Testis (tissue), 2 donors: ENCODE measurements around the gene IL17REL.

Source experiments
- POLR2A ChIP-seq: fragments of 450-650 bp; IDR thresholded peaks from one replicate; pipeline ENCODE4 v1.6.1; 2017; ENCODE audit warnings: antibody characterized with exemption, mild to moderate bottlenecking, moderate library complexity
- TF ChIP-seq, protein P1 (sequence below), 3 experiments: fragments of 450-650 bp in 2 of 3; fragments of 200-600 bp in 1 of 3; sonication (generic) in 1 of 3; IDR thresholded peaks; one replicate each; pipeline ENCODE4 v1.5.1; 2016 to 2019; ENCODE audit warnings: antibody characterized with exemption in 3 of 3, mild to moderate bottlenecking in 2 of 3, moderate library complexity in 1 of 3

DNA sequence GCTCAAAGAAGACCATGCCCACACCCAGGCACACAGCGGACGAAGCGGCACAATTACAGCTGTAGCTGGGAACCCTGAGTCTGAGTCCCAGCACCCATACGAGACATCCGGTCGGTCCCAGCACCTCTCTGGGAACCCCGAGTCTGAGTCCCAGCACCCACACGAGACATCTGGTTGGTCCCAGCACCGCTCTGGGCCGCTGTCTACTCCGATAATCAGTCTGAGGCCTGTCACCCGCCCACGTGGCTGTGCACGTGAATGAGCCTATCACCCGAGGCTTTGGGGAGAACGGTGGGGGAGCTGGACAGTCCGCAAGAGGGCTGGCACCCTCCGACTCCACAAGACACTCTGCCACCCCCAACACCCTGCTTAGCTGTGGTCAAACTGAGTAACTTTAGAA is 39.4 kb upstream of the IL17REL start:
- TF ChIP-seq POLR2A = no peak
- TF ChIP-seq, protein P1, sequence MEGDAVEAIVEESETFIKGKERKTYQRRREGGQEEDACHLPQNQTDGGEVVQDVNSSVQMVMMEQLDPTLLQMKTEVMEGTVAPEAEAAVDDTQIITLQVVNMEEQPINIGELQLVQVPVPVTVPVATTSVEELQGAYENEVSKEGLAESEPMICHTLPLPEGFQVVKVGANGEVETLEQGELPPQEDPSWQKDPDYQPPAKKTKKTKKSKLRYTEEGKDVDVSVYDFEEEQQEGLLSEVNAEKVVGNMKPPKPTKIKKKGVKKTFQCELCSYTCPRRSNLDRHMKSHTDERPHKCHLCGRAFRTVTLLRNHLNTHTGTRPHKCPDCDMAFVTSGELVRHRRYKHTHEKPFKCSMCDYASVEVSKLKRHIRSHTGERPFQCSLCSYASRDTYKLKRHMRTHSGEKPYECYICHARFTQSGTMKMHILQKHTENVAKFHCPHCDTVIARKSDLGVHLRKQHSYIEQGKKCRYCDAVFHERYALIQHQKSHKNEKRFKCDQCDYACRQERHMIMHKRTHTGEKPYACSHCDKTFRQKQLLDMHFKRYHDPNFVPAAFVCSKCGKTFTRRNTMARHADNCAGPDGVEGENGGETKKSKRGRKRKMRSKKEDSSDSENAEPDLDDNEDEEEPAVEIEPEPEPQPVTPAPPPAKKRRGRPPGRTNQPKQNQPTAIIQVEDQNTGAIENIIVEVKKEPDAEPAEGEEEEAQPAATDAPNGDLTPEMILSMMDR (IDR thresholded peaks at IDR 0.05) = no peak
